Skeletal muscle satellite cell (primary cell): ENCODE data around the gene CORO6.

ENCODE experiments used
- H3K27me3 ChIP-seq: 2 replicates; pipeline ENCODE4 v1.7.0; 2013; ENCODE audit warnings: low read length; ENCODE audit not compliant: control insufficient read depth, insufficient read depth
- H3K36me3 ChIP-seq: 2 replicates; pipeline ENCODE4 v1.7.0; 2013; ENCODE audit warnings: mild to moderate bottlenecking, control low read depth, low read length; ENCODE audit not compliant: insufficient read depth
- H3K4me1 ChIP-seq: 2 replicates; pipeline ENCODE4 v1.7.0; 2013; ENCODE audit warnings: low read length; ENCODE audit not compliant: control insufficient read depth, insufficient read depth
- H3K4me2 ChIP-seq: 2 replicates; pipeline ENCODE4 v1.7.0; 2013; ENCODE audit warnings: mild to moderate bottlenecking, low read length
- H3K4me3 ChIP-seq: 2 replicates; pipeline ENCODE4 v1.7.0; 2013; ENCODE audit warnings: low read length
- H3K9ac ChIP-seq: 2 replicates; pipeline ENCODE4 v1.7.0; 2013; ENCODE audit warnings: mild to moderate bottlenecking, low read depth, low read length, moderate library complexity
- H3K9me3 ChIP-seq: replicated peaks from 2 replicates; pipeline ENCODE4 v1.7.0; 2013; ENCODE audit warnings: mild to moderate bottlenecking, control low read depth, low read length

The CORO6 gene

GRCh38 chr17:29571486-29571882 is 51.2 kb downstream of the CORO6 start:
- no peak overlapping the region for H3K9ac ChIP-seq
- H3K4me1 ChIP-seq, result peaks cover 25% of the 10 kb centered on the region
- H3K4me3 ChIP-seq, result no peak overlapping the region
- H3K36me3 ChIP-seq, result peaks cover 32% of the 10 kb centered on the region
- H3K27me3 ChIP-seq, result no peaks in the 10 kb centered on the region
- H3K4me2 ChIP-seq, result no peak overlapping the region
- no peaks in the 10 kb centered on the region for H3K9me3 ChIP-seq

DNA sequence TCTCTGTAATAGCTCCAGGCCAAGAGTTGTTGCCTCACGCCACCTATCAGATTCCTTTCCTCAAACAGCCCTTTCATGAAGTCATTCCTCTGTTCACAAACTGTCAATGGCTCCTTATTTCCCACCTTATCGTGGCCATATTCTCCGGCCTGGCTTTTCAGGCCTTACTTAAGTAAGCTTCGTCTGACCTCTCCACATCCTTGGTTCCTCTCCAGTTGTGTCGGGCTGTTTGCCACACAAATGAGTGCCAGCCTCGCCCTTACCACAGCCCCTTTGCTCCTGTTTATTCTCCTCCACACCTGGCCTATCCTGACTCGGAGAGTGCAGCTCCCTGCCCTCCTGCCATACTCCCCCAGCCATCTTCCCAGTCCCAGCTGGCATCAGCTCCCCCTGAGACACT is 52.2 kb downstream of the CORO6 start:
- H3K9ac ChIP-seq, result no peak overlapping the region
- H3K4me1 ChIP-seq, result peaks cover 35% of the 10 kb centered on the region
- H3K4me3 ChIP-seq, result no peak overlapping the region
- H3K36me3 ChIP-seq, result peaks cover 22% of the 10 kb centered on the region
- no peak overlapping the region for H3K4me2 ChIP-seq
- no peaks in the 10 kb centered on the region for H3K9me3 ChIP-seq
- H3K27me3 ChIP-seq, result no peaks in the 10 kb centered on the region

- H3K36me3 ChIP-seq, result peaks cover 13% of the 10 kb centered on the region
- peak overlapping the region; percentile 85 for H3K4me2 ChIP-seq
- peak overlapping the region; percentile 74 for H3K4me3 ChIP-seq
- no peaks in the 10 kb centered on the region for H3K9me3 ChIP-seq
- peak overlapping the region; percentile 81 for H3K9ac ChIP-seq
- H3K4me1 ChIP-seq, result peaks cover 36% of the 10 kb centered on the region
- H3K27me3 ChIP-seq, result no peaks in the 10 kb centered on the region
These were observed 53.3 kb downstream of the CORO6 start for GRCh38 chr17:29569245-29569950.

GRCh38 chr17:29568331-29569244 is 54.1 kb downstream of the CORO6 start, which contains the start of gene TP53I13:
TSS of gene TP53I13 (plus strand) at chr17:29568701. CDS start at chr17:29568759, 58 bp downstream.
- no peaks in the 10 kb centered on the region for H3K9me3 ChIP-seq

DNA sequence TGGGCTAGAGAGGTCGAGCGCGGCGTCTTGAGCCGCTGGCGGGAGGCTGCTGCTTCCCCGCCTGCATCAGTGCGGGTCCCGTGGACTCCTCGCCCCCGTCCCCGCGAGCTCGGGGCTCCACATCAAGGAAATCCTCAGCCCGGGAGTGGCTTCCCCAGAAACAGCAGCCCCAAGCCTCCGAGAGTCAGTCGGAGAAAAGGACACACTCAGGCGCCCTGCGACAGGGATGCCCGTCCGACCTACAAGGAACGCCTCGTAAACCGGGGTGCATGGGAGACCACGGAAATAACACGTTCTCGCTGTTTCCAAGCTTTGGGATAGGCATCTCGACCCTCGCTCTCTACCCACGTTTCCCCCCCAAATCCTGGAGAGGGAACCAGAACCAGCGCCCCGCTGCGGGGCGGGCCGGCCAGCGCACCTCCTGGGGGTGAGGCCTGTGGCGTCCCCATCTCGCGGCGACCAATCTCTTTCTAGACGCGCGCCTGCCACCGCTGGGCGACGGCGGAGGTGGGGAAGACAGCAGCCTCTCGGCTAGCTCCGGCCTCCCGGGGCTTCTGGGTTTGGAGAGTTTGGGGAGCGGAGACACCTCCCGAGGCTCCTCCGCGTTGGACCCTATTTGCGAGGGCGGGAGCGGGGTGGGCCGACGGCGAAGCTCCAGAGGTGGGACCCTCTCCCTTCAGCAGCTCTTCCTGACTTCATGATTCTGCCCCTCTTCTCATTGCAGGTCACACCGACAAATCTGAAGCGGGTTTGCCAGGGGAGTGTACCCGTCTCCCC is 55.0 kb downstream of the CORO6 start:
- Histone ChIP-seq H3K9ac (peak overlapping the region; percentile 73), H3K4me2 (peak overlapping the region; percentile 98)

More at GRCh38 chr17:29568331-29569244, 54.1 kb downstream of the CORO6 start, which contains the start of gene TP53I13:
- peaks cover 7% of the 10 kb centered on the region for H3K36me3 ChIP-seq
- H3K4me3 ChIP-seq, result peak within 1 kb of the TSS; percentile 74
- peak within 1 kb of the TSS; percentile 81 for H3K9ac ChIP-seq
- peak within 1 kb of the TSS; percentile 98 for H3K4me2 ChIP-seq
- peaks cover 36% of the 10 kb centered on the region for H3K4me1 ChIP-seq
- no peaks in the 10 kb centered on the region for H3K27me3 ChIP-seq

GRCh38 chr17:29567304-29567553 is 55.5 kb downstream of the CORO6 start:
- Histone ChIP-seq H3K36me3 (peaks cover 7% of the 10 kb centered on the region), H3K4me1 (peaks cover 24% of the 10 kb centered on the region), H3K27me3 (no peaks in the 10 kb centered on the region), H3K9me3 (no peaks in the 10 kb centered on the region), H3K4me2 (peak overlapping the region; percentile 98), H3K9ac (peak overlapping the region; percentile 73), H3K4me3 (peak overlapping the region; percentile 74)

More for the DNA sequence above, 55.0 kb downstream of the CORO6 start:
- Histone ChIP-seq H3K27me3 (no peaks in the 10 kb centered on the region), H3K4me1 (peaks cover 29% of the 10 kb centered on the region), H3K36me3 (peaks cover 7% of the 10 kb centered on the region), H3K9me3 (no peaks in the 10 kb centered on the region), H3K4me3 (peak overlapping the region; percentile 74)

DNA sequence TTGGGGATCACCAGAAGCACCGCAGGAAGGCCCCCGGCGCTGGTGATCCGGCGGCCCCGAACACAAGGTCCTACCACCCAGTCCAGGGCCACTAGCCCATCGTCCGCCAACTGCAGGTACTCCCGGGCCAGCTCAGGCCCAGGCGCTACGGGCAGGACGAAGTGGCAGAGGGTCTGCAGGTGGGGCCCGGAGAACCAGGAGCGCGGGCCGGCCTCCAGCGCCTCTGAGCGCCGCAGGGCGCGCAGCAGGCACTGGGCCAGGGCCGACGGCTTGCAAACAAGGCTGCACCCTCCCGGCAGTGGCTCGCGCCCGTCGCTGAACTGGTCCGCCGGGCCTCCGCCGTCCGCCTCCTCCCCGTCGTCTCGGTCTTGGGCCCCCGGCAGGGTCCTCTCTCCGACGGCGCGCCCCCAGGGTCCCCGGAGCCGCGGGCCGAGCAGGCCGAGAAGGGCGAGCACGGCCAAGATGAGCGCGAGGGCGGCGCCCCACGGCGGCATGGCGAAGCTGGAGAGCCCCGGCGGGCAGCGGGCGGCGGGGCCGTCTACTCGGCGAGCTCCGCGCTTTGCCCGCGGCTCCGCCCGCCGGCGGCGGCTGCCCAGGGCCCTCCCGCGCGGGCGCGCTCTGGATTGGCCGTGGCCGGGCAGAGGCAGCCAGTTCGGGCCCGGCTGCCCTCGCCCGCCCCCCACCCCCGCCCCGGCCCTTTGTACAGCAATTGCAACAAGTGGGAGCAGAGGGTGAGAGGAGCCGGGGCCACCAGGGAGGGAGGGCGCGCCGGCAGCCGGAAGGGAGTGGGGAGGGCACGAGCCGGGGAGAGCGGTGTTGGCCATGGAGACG is 56.0 kb downstream of the CORO6 start, which contains the start of gene ABHD15:
ABHD15 (minus strand) TSS at position 565 of the 831 bp plus-strand sequence; CDS start at position 494, 71 bp downstream.
- Histone ChIP-seq H3K9ac (peak within 1 kb of the TSS; percentile 73), H3K4me1 (peaks cover 21% of the 10 kb centered on the region), H3K36me3 (peaks cover 11% of the 10 kb centered on the region), H3K9me3 (no peaks in the 10 kb centered on the region), H3K27me3 (no peaks in the 10 kb centered on the region), H3K4me2 (peak within 1 kb of the TSS; percentile 98), H3K4me3 (peak within 1 kb of the TSS; percentile 74)

DNA sequence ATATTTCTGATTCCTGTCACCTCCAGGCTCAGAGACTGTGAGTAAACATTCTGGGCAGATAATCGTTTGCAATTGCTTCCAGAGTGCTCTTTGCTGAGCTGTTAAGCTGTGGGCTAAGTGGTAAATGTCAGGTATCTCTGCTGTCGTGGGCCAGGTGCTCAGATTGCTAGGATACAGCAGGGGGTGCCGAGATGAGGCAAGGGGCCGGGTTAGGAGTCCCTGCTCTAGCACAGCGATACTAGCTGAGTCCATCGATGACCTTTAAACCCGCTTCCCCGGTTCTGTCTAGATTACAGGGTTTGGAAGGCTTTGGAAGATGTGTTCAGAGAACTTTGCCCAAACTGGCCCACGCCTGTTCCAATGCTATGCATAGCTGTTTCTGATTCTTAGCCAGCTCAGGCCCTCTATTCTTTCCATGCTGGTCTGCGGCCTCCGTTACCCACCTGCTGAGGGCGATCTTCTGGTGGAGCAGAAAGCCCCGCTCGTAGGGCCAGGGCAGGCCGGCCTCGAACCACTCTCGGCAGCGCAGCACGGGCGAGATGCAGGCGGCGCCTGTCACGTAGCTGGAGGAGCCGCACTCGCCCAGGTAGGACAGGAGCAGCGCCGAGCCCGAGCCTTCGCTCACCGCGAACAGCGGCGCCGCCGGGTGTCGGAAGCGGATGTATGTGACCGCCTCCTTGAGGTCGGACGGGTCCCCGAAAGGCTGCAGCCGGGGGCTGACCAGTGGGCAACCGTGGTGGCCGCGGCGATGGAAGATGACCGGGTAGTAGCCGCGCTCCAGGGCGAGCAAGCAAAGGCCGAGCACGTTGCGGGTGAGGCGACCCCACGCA is 56.9 kb downstream of the CORO6 start:
- H3K4me3 ChIP-seq, result peak overlapping the region; percentile 74
- peaks cover 21% of the 10 kb centered on the region for H3K4me1 ChIP-seq
- peak overlapping the region; percentile 98 for H3K4me2 ChIP-seq
- H3K27me3 ChIP-seq, result no peaks in the 10 kb centered on the region
- peak overlapping the region; percentile 57 for H3K9ac ChIP-seq
- no peaks in the 10 kb centered on the region for H3K9me3 ChIP-seq
- peaks cover 8% of the 10 kb centered on the region for H3K36me3 ChIP-seq
